GM12801 (cell line): ENCODE results near the gene HMX2.

ENCODE experiments used
- CTCF ChIP-seq: IDR thresholded peaks from one replicate; pipeline ENCODE4 v1.5.1; 2011; ENCODE audit warnings: control low read depth; ENCODE audit not compliant: insufficient read length; ENCODE audit errors: extremely low read depth

Gene HMX2

GRCh38 chr10:123147635-123148413 lies at the start of gene HMX2:
Gene HMX2, plus strand, starts transcription at chr10:123148136. Its CDS starts 243 bp downstream, at chr10:123148379.
- TF ChIP-seq CTCF, result no peak

GRCh38 chr10:123100030-123100762 lies 47.7 kb upstream of the HMX2 start:
- no peak for TF ChIP-seq CTCF

GRCh38 chr10:123101872-123102271 lies 46.1 kb upstream of the HMX2 start:
- no peak for TF ChIP-seq CTCF

- TF ChIP-seq CTCF, result no peak
Observed at GRCh38 chr10:123102673-123103072, 45.3 kb upstream of the HMX2 start.

- no peak for TF ChIP-seq CTCF
Observed at GRCh38 chr10:123103944-123104343, 44.0 kb upstream of the HMX2 start.

- no peak for TF ChIP-seq CTCF
Observed at GRCh38 chr10:123109466-123109865, 38.5 kb upstream of the HMX2 start.

- TF ChIP-seq CTCF, result no peak
Observed at GRCh38 chr10:123117644-123118417, 30.1 kb upstream of the HMX2 start.
